ENCODE measurements around the gene KRT5. TPM values are rescaled to one million over a fixed set of nuclear protein-coding genes. Genes with fewer than 3 reads are reported as not detected.

KRT5 gene
- total RNA-seq, 5 donors from 2014 or later (not counting 1 experiment from before 2014, with no cell fraction given) = not detected

- 56% methylated on average over 3 of the region's 4 CpGs for WGBS (ENCODE audit: insufficient coverage)
- Histone ChIP-seq H3K9me3 (no peaks in the 10 kb centered on the region), H3K27me3 (replicated peaks in 1 of 2; ENCODE audit: control insufficient read depth in 2 of 2, extremely low read depth in 1 of 2, insufficient read depth in 2 of 2, low read length in 1 of 2) (peaks cover 0 to 17% of the 10 kb centered on the region in 2 experiments), H3K4me1 (ENCODE audit: control insufficient read depth in 1 of 2, extremely low read depth in 1 of 2, insufficient read depth in 2 of 2, low read length in 2 of 2) (no peaks in the 10 kb centered on the region), H3K27ac (ENCODE audit: low read length) (no peak overlapping the region), H3K4me3 (ENCODE audit: control insufficient read depth in 1 of 2, extremely low read depth in 1 of 2, low read length in 1 of 2) (no peak overlapping the region), H3K36me3 (ENCODE audit: control insufficient read depth in 2 of 2, extremely low read depth in 1 of 2, insufficient read depth in 1 of 2, low read length in 1 of 2) (no peaks in the 10 kb centered on the region)
- peaks cover 0 to 3% of the 10 kb centered on the region in 2 donors for H3K27me3 Mint-ChIP-seq
- CTCF ChIA-PET = no interaction called here
- DNase-seq (no peak), ATAC-seq (replicated peaks in 1 of 4) (no peak)
- no peaks in the 10 kb centered on the region for H3K4me1 Mint-ChIP-seq
- no peaks in the 10 kb centered on the region for H3K9me3 Mint-ChIP-seq
- POLR2A ChIA-PET = no interaction called here
- H3K27ac Mint-ChIP-seq = no peak overlapping the region
- no peaks in the 10 kb centered on the region for H3K36me3 Mint-ChIP-seq
- no peak overlapping the region for H3K4me3 Mint-ChIP-seq
Measured at GRCh38 chr12:52532636-52533035, 12.4 kb upstream of the KRT5 start.

GRCh38 chr12:52531566-52532300, 11.5 kb upstream of the KRT5 start:
- no peaks in the 10 kb centered on the region for H3K27me3 Mint-ChIP-seq
- POLR2A ChIA-PET = no interaction called here

GRCh38 chr12:52530905-52531304, 10.7 kb upstream of the KRT5 start:
- H3K27me3 ChIP-seq (replicated peaks in 1 of 2; ENCODE audit: control insufficient read depth in 2 of 2, extremely low read depth in 1 of 2, insufficient read depth in 2 of 2, low read length in 1 of 2) = peaks cover 0 to 14% of the 10 kb centered on the region in 2 experiments
- no peaks in the 10 kb centered on the region for H3K36me3 Mint-ChIP-seq
- ChIA-PET POLR2A (no interaction called here), CTCF (no interaction called here)
- no peak overlapping the region for H3K27ac Mint-ChIP-seq
- H3K36me3 ChIP-seq (ENCODE audit: control insufficient read depth in 2 of 2, extremely low read depth in 1 of 2, insufficient read depth in 1 of 2, low read length in 1 of 2) = no peaks in the 10 kb centered on the region
- ATAC-seq (replicated peaks in 1 of 4) (no peak), DNase-seq (no peak)
- H3K4me3 Mint-ChIP-seq = no peak overlapping the region
- WGBS (ENCODE audit: insufficient coverage) = no CpG with 5 or more reads among the region's 2 CpGs
- H3K27me3 Mint-ChIP-seq = no peaks in the 10 kb centered on the region
- H3K9me3 Mint-ChIP-seq = no peaks in the 10 kb centered on the region
- no peak overlapping the region for H3K4me3 ChIP-seq (ENCODE audit: control insufficient read depth in 1 of 2, extremely low read depth in 1 of 2, low read length in 1 of 2)
- peaks cover 0 to 15% of the 10 kb centered on the region in 2 experiments for H3K4me1 ChIP-seq (ENCODE audit: control insufficient read depth in 1 of 2, extremely low read depth in 1 of 2, insufficient read depth in 2 of 2, low read length in 2 of 2)
- no peak overlapping the region for H3K27ac ChIP-seq (ENCODE audit: low read length)
- peaks cover 0 to 8% (median 0%) of the 10 kb centered on the region in 3 donors for H3K4me1 Mint-ChIP-seq
- no peaks in the 10 kb centered on the region for H3K9me3 ChIP-seq

More at GRCh38 chr12:52531566-52532300, 11.5 kb upstream of the KRT5 start:
- no peak overlapping the region for H3K27ac Mint-ChIP-seq
- Histone ChIP-seq H3K4me1 (ENCODE audit: control insufficient read depth in 1 of 2, extremely low read depth in 1 of 2, insufficient read depth in 2 of 2, low read length in 2 of 2) (peaks cover 0 to 7% of the 10 kb centered on the region in 2 experiments), H3K27ac (ENCODE audit: low read length) (no peak overlapping the region), H3K36me3 (ENCODE audit: control insufficient read depth in 2 of 2, extremely low read depth in 1 of 2, insufficient read depth in 1 of 2, low read length in 1 of 2) (no peaks in the 10 kb centered on the region), H3K4me3 (ENCODE audit: control insufficient read depth in 1 of 2, extremely low read depth in 1 of 2, low read length in 1 of 2) (no peak overlapping the region), H3K9me3 (no peaks in the 10 kb centered on the region), H3K27me3 (replicated peaks in 1 of 2; ENCODE audit: control insufficient read depth in 2 of 2, extremely low read depth in 1 of 2, insufficient read depth in 2 of 2, low read length in 1 of 2) (peaks cover 0 to 14% of the 10 kb centered on the region in 2 experiments)
- peaks cover 0 to 4% (median 0%) of the 10 kb centered on the region in 3 donors for H3K4me1 Mint-ChIP-seq
- no peaks in the 10 kb centered on the region for H3K9me3 Mint-ChIP-seq
- H3K36me3 Mint-ChIP-seq = no peaks in the 10 kb centered on the region
- H3K4me3 Mint-ChIP-seq = no peak overlapping the region
- peak in 1 of 35 experiments; percentile 29 for DNase-seq
- CTCF ChIA-PET = no interaction called here
- no peak for ATAC-seq (replicated peaks in 1 of 4)
- WGBS (ENCODE audit: insufficient coverage) = 76% methylated on average over 12 of the region's 18 CpGs

GRCh38 chr12:52530366-52530765, 10.2 kb upstream of the KRT5 start:
- CTCF ChIA-PET = no interaction called here
- Mint-ChIP-seq H3K27me3 (no peaks in the 10 kb centered on the region), H3K4me3 (no peak overlapping the region), H3K36me3 (no peaks in the 10 kb centered on the region), H3K9me3 (no peaks in the 10 kb centered on the region), H3K27ac (no peak overlapping the region), H3K4me1 (peaks cover 0 to 8% (median 0%) of the 10 kb centered on the region in 3 donors)
- Histone ChIP-seq H3K4me3 (ENCODE audit: control insufficient read depth in 1 of 2, extremely low read depth in 1 of 2, low read length in 1 of 2) (no peak overlapping the region), H3K9me3 (no peaks in the 10 kb centered on the region), H3K27ac (ENCODE audit: low read length) (no peak overlapping the region), H3K27me3 (replicated peaks in 1 of 2; ENCODE audit: control insufficient read depth in 2 of 2, extremely low read depth in 1 of 2, insufficient read depth in 2 of 2, low read length in 1 of 2) (peaks cover 0 to 14% of the 10 kb centered on the region in 2 experiments), H3K36me3 (ENCODE audit: control insufficient read depth in 2 of 2, extremely low read depth in 1 of 2, insufficient read depth in 1 of 2, low read length in 1 of 2) (no peaks in the 10 kb centered on the region), H3K4me1 (ENCODE audit: control insufficient read depth in 1 of 2, extremely low read depth in 1 of 2, insufficient read depth in 2 of 2, low read length in 2 of 2) (peaks cover 0 to 20% of the 10 kb centered on the region in 2 experiments)
- no peak for DNase-seq
- POLR2A ChIA-PET = no interaction called here
- WGBS (ENCODE audit: insufficient coverage) = 50% methylated on average over 1 of the region's 2 CpGs
- no peak for ATAC-seq (replicated peaks in 1 of 4)

- Mint-ChIP-seq H3K4me1 (peaks cover 0 to 8% (median 0%) of the 10 kb centered on the region in 3 donors), H3K36me3 (no peaks in the 10 kb centered on the region), H3K27me3 (no peaks in the 10 kb centered on the region), H3K4me3 (no peak overlapping the region), H3K27ac (no peak overlapping the region), H3K9me3 (no peaks in the 10 kb centered on the region)
- H3K4me3 ChIP-seq (ENCODE audit: control insufficient read depth in 1 of 2, extremely low read depth in 1 of 2, low read length in 1 of 2) = no peak overlapping the region
- 74% methylated on average over 3 of the region's 9 CpGs for WGBS (ENCODE audit: insufficient coverage)
- no peak for ATAC-seq (replicated peaks in 1 of 4)
- ChIA-PET CTCF (no interaction called here), POLR2A (no interaction called here)
- DNase-seq = no peak
- peaks cover 0 to 14% of the 10 kb centered on the region in 2 experiments for H3K27me3 ChIP-seq (replicated peaks in 1 of 2; ENCODE audit: control insufficient read depth in 2 of 2, extremely low read depth in 1 of 2, insufficient read depth in 2 of 2, low read length in 1 of 2)
- no peak overlapping the region for H3K27ac ChIP-seq (ENCODE audit: low read length)
- H3K4me1 ChIP-seq (ENCODE audit: control insufficient read depth in 1 of 2, extremely low read depth in 1 of 2, insufficient read depth in 2 of 2, low read length in 2 of 2) = peaks cover 0 to 20% of the 10 kb centered on the region in 2 experiments
- H3K9me3 ChIP-seq = no peaks in the 10 kb centered on the region
- no peaks in the 10 kb centered on the region for H3K36me3 ChIP-seq (ENCODE audit: control insufficient read depth in 2 of 2, extremely low read depth in 1 of 2, insufficient read depth in 1 of 2, low read length in 1 of 2)
Measured at GRCh38 chr12:52529846-52530245, 9.7 kb upstream of the KRT5 start.

DNA sequence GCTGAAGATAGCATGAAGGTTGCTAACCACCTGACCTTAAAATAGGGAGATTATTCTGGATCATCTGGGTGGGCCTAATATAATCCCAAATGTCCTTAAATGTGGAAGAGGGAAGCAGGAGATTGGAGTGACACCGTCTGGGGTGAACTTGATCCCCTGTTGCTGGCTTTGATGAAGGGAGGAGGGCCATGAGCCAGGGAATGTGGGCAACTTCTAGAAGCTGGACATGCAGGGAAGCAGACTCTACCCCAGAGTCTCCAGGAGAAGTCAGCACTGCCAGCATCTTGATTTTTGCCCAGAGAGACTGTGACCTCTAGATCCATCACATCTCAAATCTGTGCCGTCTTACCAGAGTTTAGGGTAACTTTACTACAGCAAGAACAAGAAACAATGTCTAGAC, 9.2 kb upstream of the KRT5 start:
- peaks cover 0 to 14% of the 10 kb centered on the region in 2 experiments for H3K27me3 ChIP-seq (replicated peaks in 1 of 2; ENCODE audit: control insufficient read depth in 2 of 2, extremely low read depth in 1 of 2, insufficient read depth in 2 of 2, low read length in 1 of 2)
- no peaks in the 10 kb centered on the region for H3K27me3 Mint-ChIP-seq
- WGBS (ENCODE audit: insufficient coverage) = 100% methylated on average over 2 of the region's 2 CpGs
- DNase-seq = no peak
- CTCF ChIA-PET = no interaction called here
- peaks cover 0 to 8% (median 0%) of the 10 kb centered on the region in 3 donors for H3K4me1 Mint-ChIP-seq
- no peaks in the 10 kb centered on the region for H3K9me3 ChIP-seq
- POLR2A ChIA-PET = no interaction called here
- no peak overlapping the region for H3K4me3 Mint-ChIP-seq
- peaks cover 0 to 20% of the 10 kb centered on the region in 2 experiments for H3K4me1 ChIP-seq (ENCODE audit: control insufficient read depth in 1 of 2, extremely low read depth in 1 of 2, insufficient read depth in 2 of 2, low read length in 2 of 2)
- H3K36me3 Mint-ChIP-seq = no peaks in the 10 kb centered on the region
- no peaks in the 10 kb centered on the region for H3K36me3 ChIP-seq (ENCODE audit: control insufficient read depth in 2 of 2, extremely low read depth in 1 of 2, insufficient read depth in 1 of 2, low read length in 1 of 2)
- H3K27ac ChIP-seq (ENCODE audit: low read length) = no peak overlapping the region
- no peak overlapping the region for H3K27ac Mint-ChIP-seq
- no peak for ATAC-seq (replicated peaks in 1 of 4)
- no peak overlapping the region for H3K4me3 ChIP-seq (ENCODE audit: control insufficient read depth in 1 of 2, extremely low read depth in 1 of 2, low read length in 1 of 2)
- no peaks in the 10 kb centered on the region for H3K9me3 Mint-ChIP-seq

All from T-cell (primary cell).